ENCODE data around the gene HTR4. TPM values are rescaled to one million over a fixed set of nuclear protein-coding genes. Genes with fewer than 3 reads are reported as not detected.

The HTR4 gene
- total and polyA plus RNA-seq, 7 donors, result 0.60 to 16.1 (median 3.1) TPM

DNA sequence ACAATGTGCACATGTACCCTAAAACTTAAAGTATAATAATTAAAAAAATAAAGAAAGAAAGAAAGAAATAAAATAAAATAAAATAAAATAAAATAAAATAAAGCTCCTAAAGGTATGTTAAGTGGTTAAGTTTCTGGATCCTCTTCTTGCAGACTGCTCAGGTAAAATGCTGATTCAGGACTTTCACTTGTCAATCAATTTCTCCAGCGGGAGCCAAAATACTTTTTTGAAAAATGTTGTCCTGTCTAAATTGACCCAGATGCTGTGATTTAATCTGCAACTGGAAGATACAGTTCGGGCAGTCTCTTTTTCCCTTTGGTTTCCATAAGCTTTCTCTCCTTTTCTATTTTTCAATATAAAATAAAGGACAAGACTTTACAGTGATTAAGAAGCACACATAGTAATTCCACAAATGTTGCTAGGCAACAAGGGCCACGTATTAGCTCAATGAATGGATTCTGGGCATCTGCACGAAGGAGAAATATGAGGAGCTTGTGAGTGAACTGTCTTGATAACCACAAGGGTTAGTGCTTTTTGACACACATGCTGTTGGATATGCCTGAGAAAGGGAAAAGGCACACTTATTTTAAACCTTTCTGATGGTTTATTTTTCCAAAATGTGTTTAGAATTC lies 38.6 kb downstream of the HTR4 start:
- TF ChIP-seq POLR2A (IDR thresholded peaks at IDR 0.05) (no peak), POLR2AphosphoS5 (IDR thresholded peaks at IDR 0.05) (no peak), EP300 (IDR thresholded peaks at IDR 0.05) (no peak)
- TF ChIP-seq, protein P1, sequence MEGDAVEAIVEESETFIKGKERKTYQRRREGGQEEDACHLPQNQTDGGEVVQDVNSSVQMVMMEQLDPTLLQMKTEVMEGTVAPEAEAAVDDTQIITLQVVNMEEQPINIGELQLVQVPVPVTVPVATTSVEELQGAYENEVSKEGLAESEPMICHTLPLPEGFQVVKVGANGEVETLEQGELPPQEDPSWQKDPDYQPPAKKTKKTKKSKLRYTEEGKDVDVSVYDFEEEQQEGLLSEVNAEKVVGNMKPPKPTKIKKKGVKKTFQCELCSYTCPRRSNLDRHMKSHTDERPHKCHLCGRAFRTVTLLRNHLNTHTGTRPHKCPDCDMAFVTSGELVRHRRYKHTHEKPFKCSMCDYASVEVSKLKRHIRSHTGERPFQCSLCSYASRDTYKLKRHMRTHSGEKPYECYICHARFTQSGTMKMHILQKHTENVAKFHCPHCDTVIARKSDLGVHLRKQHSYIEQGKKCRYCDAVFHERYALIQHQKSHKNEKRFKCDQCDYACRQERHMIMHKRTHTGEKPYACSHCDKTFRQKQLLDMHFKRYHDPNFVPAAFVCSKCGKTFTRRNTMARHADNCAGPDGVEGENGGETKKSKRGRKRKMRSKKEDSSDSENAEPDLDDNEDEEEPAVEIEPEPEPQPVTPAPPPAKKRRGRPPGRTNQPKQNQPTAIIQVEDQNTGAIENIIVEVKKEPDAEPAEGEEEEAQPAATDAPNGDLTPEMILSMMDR (IDR thresholded peaks at IDR 0.05), result no peak
- Histone ChIP-seq H3K27ac (no peak overlapping the region), H3K9me3 (no peaks in the 10 kb centered on the region), H3K4me3 (no peak overlapping the region), H3K36me3 (no peaks in the 10 kb centered on the region), H3K27me3 (no peaks in the 10 kb centered on the region), H3K4me1 (peaks cover 0 to 11% (median 3%) of the 10 kb centered on the region in 4 donors)
- WGBS, 2 donors, result 76 to 88% methylated on average over 4 of the region's 4 CpGs
- intact Hi-C loops (cut with DNase I), result no loop called here
- DNase-seq, result no peak

DNA sequence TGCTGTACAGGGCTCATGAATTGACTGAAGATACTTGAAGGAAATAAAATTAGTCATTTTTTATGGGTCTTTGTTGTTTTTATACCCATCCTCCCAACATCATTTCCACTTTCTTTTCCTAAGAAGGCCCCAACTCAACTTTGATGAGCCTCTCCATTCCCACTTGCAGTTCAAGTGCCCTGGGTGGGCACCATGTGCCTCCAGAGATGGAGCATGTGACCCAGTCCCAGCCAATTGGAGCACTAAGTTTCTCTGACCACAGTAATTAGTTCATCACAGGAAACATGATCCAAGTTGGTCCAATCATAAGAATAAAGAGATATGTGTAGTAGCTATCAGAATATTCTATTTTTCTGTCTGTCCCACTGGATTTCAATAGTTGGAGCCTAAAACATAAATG lies 46.9 kb downstream of the HTR4 start:
- H3K27ac ChIP-seq, result no peak overlapping the region
- no peaks in the 10 kb centered on the region for H3K27me3 ChIP-seq
- H3K4me1 ChIP-seq, result no peaks in the 10 kb centered on the region
- H3K36me3 ChIP-seq, result no peaks in the 10 kb centered on the region
- no peaks in the 10 kb centered on the region for H3K9me3 ChIP-seq
- no peak for DNase-seq
- no peak overlapping the region for H3K4me3 ChIP-seq
- TF ChIP-seq POLR2AphosphoS5 (IDR thresholded peaks at IDR 0.05), result no peak
- TF ChIP-seq, protein P1 (IDR thresholded peaks at IDR 0.05), result no peak
- no peak for TF ChIP-seq EP300 (IDR thresholded peaks at IDR 0.05)
- no peak for TF ChIP-seq POLR2A (IDR thresholded peaks at IDR 0.05)
- intact Hi-C loops (cut with DNase I), result no loop called here

DNA sequence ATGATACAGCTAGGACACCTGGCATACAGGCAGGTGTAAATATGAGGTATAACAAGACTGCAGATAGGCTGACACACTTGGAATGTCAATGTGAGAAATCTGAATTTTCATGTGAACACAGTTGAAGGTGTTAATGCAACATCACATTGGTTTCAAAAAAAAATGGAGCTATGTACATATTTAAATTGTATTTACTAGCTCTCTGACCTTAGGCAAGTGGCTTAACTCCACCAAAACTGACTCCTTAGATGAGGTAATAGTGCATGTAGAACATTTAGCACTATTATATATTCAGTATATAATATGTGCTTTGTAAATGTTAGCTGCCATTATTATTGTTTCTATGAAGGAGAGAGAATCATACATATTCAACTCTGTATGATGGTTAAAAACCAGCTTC lies 48.0 kb downstream of the HTR4 start:
- no peak overlapping the region for H3K4me3 ChIP-seq
- H3K27me3 ChIP-seq, result no peaks in the 10 kb centered on the region
- intact Hi-C loops (cut with DNase I), result no loop called here
- no peaks in the 10 kb centered on the region for H3K36me3 ChIP-seq
- H3K4me1 ChIP-seq, result no peaks in the 10 kb centered on the region
- no peak overlapping the region for H3K27ac ChIP-seq
- H3K9me3 ChIP-seq, result no peaks in the 10 kb centered on the region
- TF ChIP-seq EP300 (IDR thresholded peaks at IDR 0.05) (no peak), POLR2A (IDR thresholded peaks at IDR 0.05) (no peak), POLR2AphosphoS5 (IDR thresholded peaks at IDR 0.05) (no peak)
- TF ChIP-seq, protein P1 (IDR thresholded peaks at IDR 0.05), result no peak
- no peak for DNase-seq

DNA sequence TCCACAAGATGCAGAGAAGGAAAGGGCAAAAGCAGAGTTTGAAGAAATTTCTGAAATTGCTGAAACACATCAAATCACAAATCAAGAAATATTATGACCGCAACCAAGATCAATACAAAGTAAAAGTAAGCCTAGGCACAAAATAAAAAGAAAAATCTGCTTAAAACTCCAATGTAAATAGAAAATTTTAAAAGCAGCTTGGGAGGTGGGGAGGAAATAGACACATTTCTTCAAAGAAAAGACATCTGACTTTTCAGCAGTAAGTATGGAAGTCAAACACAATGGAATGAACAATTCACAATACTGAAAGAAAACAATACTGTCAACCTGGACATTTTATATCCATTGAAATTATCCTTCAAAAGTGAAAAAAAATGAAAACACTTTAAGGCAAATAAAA lies 55.1 kb downstream of the HTR4 start:
- Histone ChIP-seq H3K36me3 (no peaks in the 10 kb centered on the region), H3K27ac (no peak overlapping the region), H3K27me3 (no peaks in the 10 kb centered on the region), H3K4me1 (peaks cover 0 to 14% (median 13%) of the 10 kb centered on the region in 4 donors), H3K9me3 (no peaks in the 10 kb centered on the region), H3K4me3 (no peak overlapping the region)
- 96 to 100% methylated on average over 1 of the region's 1 CpG for WGBS, 2 donors
- TF ChIP-seq POLR2AphosphoS5 (IDR thresholded peaks at IDR 0.05), result no peak
- TF ChIP-seq EP300 (IDR thresholded peaks at IDR 0.05), result no peak
- TF ChIP-seq, protein P1 (IDR thresholded peaks at IDR 0.05), result no peak
- TF ChIP-seq POLR2A (IDR thresholded peaks at IDR 0.05), result no peak
- no peak for DNase-seq
- intact Hi-C loops (cut with DNase I), result no loop called here

DNA sequence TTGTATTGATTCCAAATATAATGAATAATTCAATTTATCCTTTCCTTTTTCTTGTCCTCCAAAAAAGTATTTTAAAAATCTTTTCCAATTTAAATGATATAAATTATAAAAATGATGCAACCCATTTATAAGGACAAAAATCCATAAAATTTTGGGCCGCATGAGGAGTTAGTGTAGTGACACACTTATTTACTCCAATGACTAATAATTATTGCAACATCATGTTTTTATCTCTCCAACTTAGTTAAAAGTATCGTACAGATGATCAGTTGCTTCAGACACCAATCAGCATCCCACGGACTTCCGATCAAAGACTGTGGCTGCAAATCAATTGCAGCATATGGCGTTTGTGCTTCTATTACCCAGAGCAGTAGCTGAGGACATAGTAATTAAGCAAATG lies 58.6 kb downstream of the HTR4 start:
- Histone ChIP-seq H3K4me1 (peaks cover 0 to 14% (median 13%) of the 10 kb centered on the region in 4 donors), H3K36me3 (no peaks in the 10 kb centered on the region), H3K9me3 (no peaks in the 10 kb centered on the region), H3K27me3 (no peaks in the 10 kb centered on the region), H3K4me3 (no peak overlapping the region), H3K27ac (peak overlapping the region in 1 of 4 donors; percentile 32)
- no peak for DNase-seq
- intact Hi-C loops (cut with DNase I), result no loop called here
- TF ChIP-seq, protein P1 (IDR thresholded peaks at IDR 0.05), result no peak
- TF ChIP-seq EP300 (IDR thresholded peaks at IDR 0.05) (no peak), POLR2AphosphoS5 (IDR thresholded peaks at IDR 0.05) (no peak), POLR2A (IDR thresholded peaks at IDR 0.05) (no peak)
- 94 to 96% methylated on average over 5 of the region's 5 CpGs for WGBS, 2 donors

Data from sigmoid colon (tissue), 7 donors.